SK-N-SH (cell line): ENCODE data around the gene SPTBN1. TPM values are rescaled to one million over a fixed set of nuclear protein-coding genes. Genes with fewer than 3 reads are reported as not detected.

ENCODE experiments used
- CTCF ChIA-PET: fragments of 300-600, 350-600 bp; formaldehyde crosslinking; extraction: SDS; loops from one replicate; lab custom pipeline; 2021; lab: Yijun Ruan, JAX
- POLR2A ChIA-PET: fragments of 350-600 bp; sonication (Branson Sonifier 250); formaldehyde crosslinking; extraction: SDS; loops from one replicate; lab custom pipeline; 2020; ENCODE audit warnings: antibody characterized with exemption, inconsistent platforms; lab: Yijun Ruan, JAX
- DNase-seq: peaks from one replicate; pipeline ENCODE4 v3.0.0; 2012
- H2AFZ ChIP-seq: fragments of 200-600 bp; sonication (generic); 2 replicates; pipeline ENCODE4 v1.8.1; 2016; ENCODE audit warnings: antibody characterized with exemption, mild to moderate bottlenecking, low read depth
- H3F3A ChIP-seq: fragments of 200-600 bp; sonication (generic); replicated peaks from 2 replicates; pipeline ENCODE3; 2016; ENCODE audit warnings: antibody characterized with exemption, mild to moderate bottlenecking; ENCODE audit not compliant: insufficient read depth
- H3K27ac ChIP-seq, 2 experiments: fragments of 200-500 bp in 1 of 2; fragments of 200-600 bp in 1 of 2; sonication (Bioruptor generic) in 1 of 2; sonication (generic), shearing (Covaris generic) in 1 of 2; 2 replicates each; pipeline versions ENCODE4 v1.5.1 to v1.6.1; 2014 to 2016; ENCODE audit warnings: low read depth in 2 of 2, inconsistent platforms in 1 of 2, low read length in 1 of 2, mild to moderate bottlenecking in 1 of 2, mixed read lengths in 1 of 2
- H3K27me3 ChIP-seq: fragments of 200-600 bp; sonication (generic), shearing (Covaris generic); 2 replicates; pipeline ENCODE4 v1.6.1; 2016; ENCODE audit warnings: mixed run types; ENCODE audit not compliant: insufficient read depth
- H3K36me3 ChIP-seq, 2 experiments: fragments of 200-500 bp in 1 of 2; fragments of 200-600 bp in 1 of 2; sonication (Bioruptor generic) in 1 of 2; sonication (generic) in 1 of 2; replicated peaks in 1 of 2; 2 replicates each; pipeline versions ENCODE3 to v1.5.1; 2014 to 2016; ENCODE audit warnings: low read length in 1 of 2, mild to moderate bottlenecking in 1 of 2; ENCODE audit not compliant: insufficient read depth in 2 of 2, control insufficient read depth in 1 of 2
- H3K4me1 ChIP-seq, 2 experiments: fragments of 200-500 bp in 1 of 2; fragments of 200-600 bp in 1 of 2; sonication (Bioruptor generic) in 1 of 2; sonication (generic), shearing (Covaris generic) in 1 of 2; 2 replicates each; pipeline versions ENCODE4 v1.5.1 to v1.6.1; 2014 to 2016; ENCODE audit warnings: low read depth in 1 of 2, low read length in 1 of 2, mixed run types in 1 of 2; ENCODE audit not compliant: insufficient read depth in 2 of 2, control insufficient read depth in 1 of 2
- H3K4me2 ChIP-seq: fragments of 200-600 bp; sonication (generic), shearing (Covaris generic); 2 replicates; pipeline ENCODE4 v1.6.1; 2017; ENCODE audit warnings: mixed run types
- H3K4me3 ChIP-seq, 2 experiments: fragments of 200-500 bp in 1 of 2; fragments of 200-600 bp in 1 of 2; sonication (Bioruptor generic) in 1 of 2; sonication (generic), shearing (Covaris generic) in 1 of 2; 2 replicates each; pipeline versions ENCODE4 v1.5.1 to v1.8.1; 2014 to 2016; ENCODE audit warnings: low read depth in 2 of 2, inconsistent platforms in 1 of 2, low read length in 1 of 2, mild to moderate bottlenecking in 1 of 2, mixed read lengths in 1 of 2, moderate library complexity in 1 of 2
- H3K79me2 ChIP-seq: fragments of 200-600 bp; sonication (generic); 2 replicates; pipeline ENCODE4 v1.8.1; 2017; ENCODE audit warnings: mild to moderate bottlenecking; ENCODE audit not compliant: insufficient read depth
- H3K9ac ChIP-seq: fragments of 200-600 bp; sonication (generic); 2 replicates; pipeline ENCODE4 v1.6.1; 2017; ENCODE audit warnings: mixed run types
- H3K9me2 ChIP-seq: fragments of 200-600 bp; sonication (generic); 2 replicates; pipeline ENCODE4 v1.6.1; 2017; ENCODE audit warnings: mixed run types
- H3K9me3 ChIP-seq: fragments of 200-600 bp; sonication (generic); 2 replicates; pipeline ENCODE4 v1.6.1; 2017; ENCODE audit warnings: mixed run types, mild to moderate bottlenecking, moderate library complexity
- H4K20me1 ChIP-seq: fragments of 200-600 bp; sonication (generic); 2 replicates; pipeline ENCODE4 v1.6.1; 2017; ENCODE audit warnings: mild to moderate bottlenecking, mixed run types; ENCODE audit not compliant: insufficient read depth
- FOXM1 ChIP-seq: IDR thresholded peaks from 2 replicates; pipeline ENCODE4 v1.4.0; 2012; ENCODE audit warnings: low read depth, mild to moderate bottlenecking
- JUND ChIP-seq: IDR thresholded peaks from 2 replicates; pipeline ENCODE4 v1.4.0; 2012
- NFIC ChIP-seq: IDR thresholded peaks from 2 replicates; pipeline ENCODE4 v1.4.0; 2012; ENCODE audit warnings: borderline replicate concordance
- POLR2AphosphoS5 ChIP-seq: IDR thresholded peaks from 2 replicates; pipeline ENCODE4 v1.6.1; 2012; ENCODE audit warnings: low read depth, low read length
- SIN3A ChIP-seq: IDR thresholded peaks from 2 replicates; pipeline ENCODE4 v1.6.1; 2012; ENCODE audit warnings: low read depth, mild to moderate bottlenecking, low read length, moderate library complexity, borderline replicate concordance
- SMC3 ChIP-seq: IDR thresholded peaks from 2 replicates; pipeline ENCODE4 v1.6.1; 2012; ENCODE audit warnings: low read depth, low read length, improper control_type of control experiment
- TCF12 ChIP-seq: IDR thresholded peaks from 2 replicates; pipeline ENCODE4 v1.4.0; 2012
- YY1 ChIP-seq: IDR thresholded peaks from 2 replicates; pipeline ENCODE4 v1.4.0; 2012; ENCODE audit warnings: low read depth, mild to moderate bottlenecking
- WGBS: methylation state at CpG from one replicate; pipeline ENCODE4 v1.1.6; 2017; ENCODE audit warnings: low lambda C conversion rate; 5-methylcytosine and 5-hydroxymethylcytosine counted together
- polyA plus RNA-seq, 3 experiments: library from polyadenylated mRNA; depleted of rRNA; stranded (reverse); fragments of >200 nt; gene quantifications; 2 replicates each; pipeline ENCODE4 v1.2.3, GENCODE V29; 2012
- TF ChIP-seq, protein P1 (sequence below): IDR thresholded peaks from 2 replicates; pipeline ENCODE4 v1.4.0; 2012; ENCODE audit warnings: low read depth
- TF ChIP-seq, protein P2 (sequence below): IDR thresholded peaks from 2 replicates; pipeline ENCODE4 v1.6.1; 2012; ENCODE audit warnings: mild to moderate bottlenecking, low read depth, low read length, moderate library complexity

The SPTBN1 gene
- polyA plus RNA-seq, 1 of the 3 experiments (the other 2 are of a cell fraction), result 29.1 TPM

DNA sequence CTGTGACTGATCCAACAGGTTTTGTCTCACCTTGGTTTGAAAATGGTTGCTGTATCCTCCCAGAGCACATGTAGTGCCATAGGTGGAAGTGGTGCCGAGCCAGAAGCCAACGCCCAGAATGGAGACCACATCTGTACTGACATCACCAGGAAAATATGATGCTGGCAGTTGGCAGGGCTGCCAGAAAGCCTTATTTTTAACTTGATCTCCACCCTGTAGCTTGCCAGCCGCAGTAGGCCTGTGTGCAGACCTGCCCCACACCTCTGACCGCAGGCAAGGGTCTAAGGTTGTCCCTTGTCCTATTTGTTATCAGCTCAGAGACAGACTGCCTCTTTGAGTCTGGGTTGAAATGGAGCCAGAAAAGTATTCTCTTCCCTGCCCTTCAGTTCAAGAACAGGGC is 143.8 kb downstream of the SPTBN1 start:
- H3K4me2 ChIP-seq, result no peak overlapping the region
- peaks cover 93% of the 10 kb centered on the region for H4K20me1 ChIP-seq
- peaks cover 6 to 22% of the 10 kb centered on the region in 2 experiments for H3K36me3 ChIP-seq
- H3K9ac ChIP-seq, result no peak overlapping the region
- no peak overlapping the region for H2AFZ ChIP-seq
- DNase-seq, result no peak
- no peak overlapping the region for H3K27ac ChIP-seq
- H3K4me1 ChIP-seq, result peaks cover 6 to 30% of the 10 kb centered on the region in 2 experiments
- POLR2A ChIA-PET, result interaction anchor here (0.6 kb wide), 1 partner anchor 439 kb away, joined by 3 read pairs; no protein-coding TSS in a partner anchor
- no peaks in the 10 kb centered on the region for H3K9me3 ChIP-seq
- H3K4me3 ChIP-seq, result no peak overlapping the region
- 100% methylated on average over 2 of the region's 4 CpGs for WGBS
- H3K9me2 ChIP-seq, result no peaks in the 10 kb centered on the region
- H3K27me3 ChIP-seq, result no peaks in the 10 kb centered on the region
- no peaks in the 10 kb centered on the region for H3F3A ChIP-seq
- CTCF ChIA-PET, result interaction anchor here (0.6 to 1.1 kb wide), 2 partner anchors 17 to 95 kb away, joined by 3 read pairs; no protein-coding TSS in a partner anchor
- peaks cover 100% of the 10 kb centered on the region for H3K79me2 ChIP-seq
- TF ChIP-seq JUND (no peak), FOXM1 (no peak), SIN3A (no peak), POLR2AphosphoS5 (no peak)
- TF ChIP-seq, protein P1, sequence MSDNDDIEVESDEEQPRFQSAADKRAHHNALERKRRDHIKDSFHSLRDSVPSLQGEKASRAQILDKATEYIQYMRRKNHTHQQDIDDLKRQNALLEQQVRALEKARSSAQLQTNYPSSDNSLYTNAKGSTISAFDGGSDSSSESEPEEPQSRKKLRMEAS, result no peak
- TF ChIP-seq, protein P2, sequence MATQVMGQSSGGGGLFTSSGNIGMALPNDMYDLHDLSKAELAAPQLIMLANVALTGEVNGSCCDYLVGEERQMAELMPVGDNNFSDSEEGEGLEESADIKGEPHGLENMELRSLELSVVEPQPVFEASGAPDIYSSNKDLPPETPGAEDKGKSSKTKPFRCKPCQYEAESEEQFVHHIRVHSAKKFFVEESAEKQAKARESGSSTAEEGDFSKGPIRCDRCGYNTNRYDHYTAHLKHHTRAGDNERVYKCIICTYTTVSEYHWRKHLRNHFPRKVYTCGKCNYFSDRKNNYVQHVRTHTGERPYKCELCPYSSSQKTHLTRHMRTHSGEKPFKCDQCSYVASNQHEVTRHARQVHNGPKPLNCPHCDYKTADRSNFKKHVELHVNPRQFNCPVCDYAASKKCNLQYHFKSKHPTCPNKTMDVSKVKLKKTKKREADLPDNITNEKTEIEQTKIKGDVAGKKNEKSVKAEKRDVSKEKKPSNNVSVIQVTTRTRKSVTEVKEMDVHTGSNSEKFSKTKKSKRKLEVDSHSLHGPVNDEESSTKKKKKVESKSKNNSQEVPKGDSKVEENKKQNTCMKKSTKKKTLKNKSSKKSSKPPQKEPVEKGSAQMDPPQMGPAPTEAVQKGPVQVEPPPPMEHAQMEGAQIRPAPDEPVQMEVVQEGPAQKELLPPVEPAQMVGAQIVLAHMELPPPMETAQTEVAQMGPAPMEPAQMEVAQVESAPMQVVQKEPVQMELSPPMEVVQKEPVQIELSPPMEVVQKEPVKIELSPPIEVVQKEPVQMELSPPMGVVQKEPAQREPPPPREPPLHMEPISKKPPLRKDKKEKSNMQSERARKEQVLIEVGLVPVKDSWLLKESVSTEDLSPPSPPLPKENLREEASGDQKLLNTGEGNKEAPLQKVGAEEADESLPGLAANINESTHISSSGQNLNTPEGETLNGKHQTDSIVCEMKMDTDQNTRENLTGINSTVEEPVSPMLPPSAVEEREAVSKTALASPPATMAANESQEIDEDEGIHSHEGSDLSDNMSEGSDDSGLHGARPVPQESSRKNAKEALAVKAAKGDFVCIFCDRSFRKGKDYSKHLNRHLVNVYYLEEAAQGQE, result no peak

DNA sequence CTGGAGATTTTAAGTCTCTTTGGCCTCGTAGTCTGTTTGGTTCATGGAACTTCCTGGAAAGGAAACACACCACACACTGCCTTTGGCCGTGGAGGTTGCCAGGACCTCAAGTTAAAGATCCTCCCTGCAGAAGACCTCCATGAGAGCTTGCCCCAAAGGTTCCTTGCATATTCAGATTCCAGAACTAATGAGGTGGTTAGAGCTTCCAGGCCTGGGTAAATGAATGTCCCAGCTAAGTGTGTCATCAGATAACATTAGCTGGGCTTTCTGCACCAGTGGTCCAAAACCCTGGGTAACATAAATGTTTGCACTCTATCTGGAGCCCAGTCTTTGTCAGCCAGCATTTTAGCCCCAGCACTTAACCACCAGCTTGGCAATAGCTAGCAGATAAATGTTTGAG is 145.2 kb downstream of the SPTBN1 start:
- 90% methylated on average over 2 of the region's 2 CpGs for WGBS
- peaks cover 93% of the 10 kb centered on the region for H4K20me1 ChIP-seq
- H3F3A ChIP-seq, result no peaks in the 10 kb centered on the region
- DNase-seq, result no peak
- H3K4me1 ChIP-seq, result peaks cover 6 to 32% of the 10 kb centered on the region in 2 experiments
- H2AFZ ChIP-seq, result no peak overlapping the region
- H3K4me2 ChIP-seq, result no peak overlapping the region
- POLR2A ChIA-PET, result no interaction called here
- TF ChIP-seq, protein P2, result no peak
- no peak for TF ChIP-seq NFIC
- no peak for TF ChIP-seq JUND
- TF ChIP-seq SMC3, result no peak
- no peak for TF ChIP-seq SIN3A
- no peak for TF ChIP-seq TCF12
- TF ChIP-seq YY1, result no peak
- TF ChIP-seq, all 33 proteins: peak for 0
- peak overlapping the region in 1 of 2 experiments; percentile 18; a peak in 1 of 4 replicates for H3K27ac ChIP-seq
- no peaks in the 10 kb centered on the region for H3K27me3 ChIP-seq
- H3K9me2 ChIP-seq, result no peaks in the 10 kb centered on the region
- peaks cover 100% of the 10 kb centered on the region for H3K79me2 ChIP-seq
- no peak overlapping the region for H3K4me3 ChIP-seq
- CTCF ChIA-PET, result no interaction called here
- H3K9ac ChIP-seq, result no peak overlapping the region
- peaks cover 6 to 22% of the 10 kb centered on the region in 2 experiments for H3K36me3 ChIP-seq
- no peaks in the 10 kb centered on the region for H3K9me3 ChIP-seq
